C4-2B (cell line): ENCODE measurements around the gene PATL1.

Experiments
- CTCF ChIP-seq: fragments of 450-650 bp; conservative IDR thresholded peaks from 2 replicates; pipeline ENCODE4 v1.5.1; 2017; ENCODE audit warnings: mild to moderate bottlenecking
- ZFX ChIP-seq: fragments of 450-650 bp; IDR thresholded peaks from 2 replicates; pipeline ENCODE4 v1.6.1; 2017

- TF ChIP-seq CTCF (no peak), ZFX (no peak)
Observed at GRCh38 chr11:59617876-59618275, 51.0 kb downstream of the PATL1 start.
